Measurements from ENCODE around the gene RHOB.

RHOB gene

DNA sequence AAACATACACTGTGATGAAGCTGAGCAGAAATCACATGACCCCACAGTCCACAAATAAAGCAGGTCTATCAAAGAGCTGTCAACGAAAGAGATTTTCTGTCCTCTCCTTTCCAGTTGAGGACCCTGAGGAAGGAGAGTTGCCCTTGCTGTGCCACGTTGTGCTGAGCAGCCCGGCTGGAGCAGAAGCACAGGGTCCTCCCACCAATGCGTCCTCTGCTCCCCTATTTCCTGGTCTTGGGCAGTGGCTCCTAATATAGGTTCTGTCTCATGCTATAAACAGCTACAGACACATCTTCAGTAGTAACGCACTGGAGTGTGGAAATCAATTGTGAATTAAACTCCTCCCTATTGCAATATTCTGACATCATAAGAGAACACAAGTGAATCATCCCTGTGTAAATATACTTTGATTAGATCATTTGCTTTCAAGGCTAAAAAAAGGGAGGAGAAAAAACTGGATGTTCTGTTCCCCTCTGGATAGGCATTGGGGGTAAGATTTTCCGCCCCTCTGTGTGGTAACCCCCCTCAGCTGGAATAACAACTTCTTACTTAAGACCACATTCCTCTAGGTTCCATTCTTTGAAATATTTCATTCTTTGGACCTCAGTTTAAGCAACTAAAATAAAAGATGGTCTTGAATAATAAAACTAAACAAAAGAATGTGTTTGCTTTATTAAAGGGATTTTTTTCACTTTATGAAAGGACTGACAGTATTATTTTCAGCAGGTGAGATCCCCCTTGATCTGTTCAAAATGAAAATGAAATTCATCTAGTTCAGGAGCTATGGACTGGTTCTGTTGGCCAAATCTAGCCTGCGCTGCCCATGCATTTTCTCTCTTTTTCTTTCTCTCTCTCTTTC lies 8.3 kb upstream of the RHOB start:
- peak; percentile 30 for DNase-seq

DNA sequence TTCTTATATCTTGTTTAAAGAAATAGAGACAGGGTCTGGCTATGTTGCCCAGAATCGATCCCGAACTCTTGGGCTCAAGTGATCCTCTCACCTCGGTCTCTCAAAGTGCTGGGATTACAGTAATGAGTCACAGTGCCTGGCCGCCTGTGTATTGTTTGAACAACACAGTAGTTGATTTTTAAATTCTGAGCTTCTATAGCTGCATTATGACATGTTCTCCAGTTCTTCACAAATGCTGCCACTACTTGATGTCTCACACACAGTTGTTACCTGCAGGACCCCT lies 7.7 kb upstream of the RHOB start:
- DNase-seq, result no peak

DNA sequence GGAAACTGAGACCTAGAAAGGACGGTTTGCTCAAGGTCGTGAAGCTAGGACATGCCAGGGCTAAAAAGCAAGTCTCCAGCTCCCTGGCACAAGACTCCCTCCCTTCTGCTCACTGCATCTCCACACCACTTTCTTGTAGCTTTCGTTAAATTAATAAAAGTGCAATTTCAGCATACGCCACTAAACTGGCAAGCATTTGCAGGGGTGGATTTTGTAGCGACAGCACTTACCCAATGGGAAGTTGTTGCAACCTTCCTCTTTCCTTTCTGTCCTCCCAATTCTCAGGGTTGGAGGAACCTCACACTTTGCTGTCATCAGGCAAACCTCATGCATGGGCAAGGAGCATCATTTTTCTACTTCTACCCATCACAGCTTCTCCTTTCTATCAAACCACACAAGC lies 7.4 kb upstream of the RHOB start:
- no peak for DNase-seq

DNA sequence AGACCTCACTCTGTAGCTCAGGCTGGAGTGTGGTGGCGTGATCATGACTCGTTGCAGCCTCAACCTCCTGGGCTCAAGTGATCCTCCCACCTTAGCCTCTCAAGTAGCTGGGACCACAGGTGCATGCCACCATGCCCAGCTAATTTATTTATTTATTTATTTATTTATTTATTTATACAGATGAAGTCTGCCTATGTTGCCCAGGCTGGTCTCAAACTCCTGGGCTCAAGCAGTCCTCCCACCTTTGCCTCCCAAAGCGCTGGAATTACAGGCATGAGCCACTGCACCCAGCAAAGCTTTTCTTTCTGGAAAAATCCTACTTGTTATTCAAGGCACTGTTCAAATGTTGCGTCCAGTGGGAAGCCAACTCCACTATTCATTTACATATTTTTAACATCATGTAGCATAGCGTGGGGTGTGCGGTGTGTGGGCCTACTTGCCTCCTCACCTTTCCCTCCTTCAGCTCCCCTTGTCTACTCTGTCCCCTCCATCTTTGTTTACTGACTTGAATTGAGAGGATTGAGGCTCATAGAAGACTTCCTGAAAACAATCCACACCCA lies 6.8 kb upstream of the RHOB start:
- no peak for DNase-seq

DNA sequence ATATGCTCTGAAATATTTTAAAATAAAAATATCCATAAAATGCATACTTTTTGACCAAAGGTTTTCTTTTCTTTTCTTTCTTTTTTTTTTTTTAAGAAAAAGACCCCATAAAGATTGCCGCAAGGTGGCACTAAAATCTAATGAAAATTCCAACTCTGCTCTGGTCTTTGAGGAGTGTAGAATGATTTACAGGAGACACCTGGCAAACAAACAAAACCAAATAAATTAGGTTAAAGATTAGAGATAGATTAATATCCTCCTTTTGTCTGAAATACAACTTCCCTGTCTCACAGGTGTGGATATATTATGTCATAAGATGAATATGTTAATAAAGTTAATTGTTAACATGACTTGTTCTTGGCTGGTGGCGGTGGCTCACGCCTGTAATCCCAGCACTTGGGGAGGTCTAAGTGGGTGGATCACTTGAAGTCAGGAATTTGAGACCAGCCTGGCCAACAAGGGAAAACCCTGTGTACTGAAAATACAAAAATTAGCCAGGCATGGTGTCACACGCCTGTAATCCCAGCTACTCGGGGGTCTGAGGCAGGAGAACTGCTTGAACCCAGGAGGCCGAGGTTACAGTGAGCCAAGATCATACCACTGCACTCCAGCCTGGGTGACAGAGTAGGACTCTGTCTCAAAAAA lies 3.5 kb upstream of the RHOB start:
- DNase-seq, result no peak

DNA sequence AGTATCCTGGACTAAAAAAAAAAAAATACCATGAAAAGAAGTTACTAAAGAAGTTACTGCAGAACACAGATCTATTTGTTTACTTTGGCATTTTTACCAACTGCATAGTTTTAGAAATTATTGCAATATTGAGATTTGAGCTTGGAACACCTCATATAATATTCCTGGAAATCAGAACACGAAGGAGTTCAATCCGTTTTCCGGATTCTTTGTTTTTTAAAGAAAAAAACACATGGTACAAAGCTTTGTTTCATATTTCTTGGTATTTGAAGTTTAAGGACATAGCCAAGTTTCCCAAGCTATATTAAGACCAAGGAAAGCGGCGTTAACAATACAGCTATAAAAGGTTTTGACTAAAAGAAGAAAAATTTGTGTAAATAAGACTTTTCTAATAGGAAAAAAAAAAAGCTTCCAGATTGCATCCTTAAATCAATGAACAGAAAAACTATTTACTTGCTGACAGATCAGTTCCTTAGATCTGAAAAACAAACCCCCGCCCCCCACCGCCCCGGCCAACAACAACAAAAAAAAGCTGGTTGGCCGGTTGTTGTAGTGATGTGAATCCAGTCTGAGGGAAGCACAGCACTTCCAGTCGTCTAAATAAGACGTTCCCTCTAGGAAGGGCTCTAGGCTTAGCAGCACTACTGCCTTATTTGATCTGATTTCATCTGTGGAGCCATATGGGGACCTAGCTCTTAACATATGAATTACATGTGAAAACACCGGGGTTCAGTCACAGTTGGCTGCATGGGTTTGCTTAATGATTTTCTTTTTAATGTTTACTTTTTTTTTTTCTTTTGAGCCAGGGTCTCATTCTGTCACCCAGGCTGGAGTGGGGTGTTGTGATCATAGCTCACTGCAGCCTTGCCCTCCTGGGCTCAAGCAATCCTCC lies 2.5 kb upstream of the RHOB start:
- no peak for DNase-seq

DNA sequence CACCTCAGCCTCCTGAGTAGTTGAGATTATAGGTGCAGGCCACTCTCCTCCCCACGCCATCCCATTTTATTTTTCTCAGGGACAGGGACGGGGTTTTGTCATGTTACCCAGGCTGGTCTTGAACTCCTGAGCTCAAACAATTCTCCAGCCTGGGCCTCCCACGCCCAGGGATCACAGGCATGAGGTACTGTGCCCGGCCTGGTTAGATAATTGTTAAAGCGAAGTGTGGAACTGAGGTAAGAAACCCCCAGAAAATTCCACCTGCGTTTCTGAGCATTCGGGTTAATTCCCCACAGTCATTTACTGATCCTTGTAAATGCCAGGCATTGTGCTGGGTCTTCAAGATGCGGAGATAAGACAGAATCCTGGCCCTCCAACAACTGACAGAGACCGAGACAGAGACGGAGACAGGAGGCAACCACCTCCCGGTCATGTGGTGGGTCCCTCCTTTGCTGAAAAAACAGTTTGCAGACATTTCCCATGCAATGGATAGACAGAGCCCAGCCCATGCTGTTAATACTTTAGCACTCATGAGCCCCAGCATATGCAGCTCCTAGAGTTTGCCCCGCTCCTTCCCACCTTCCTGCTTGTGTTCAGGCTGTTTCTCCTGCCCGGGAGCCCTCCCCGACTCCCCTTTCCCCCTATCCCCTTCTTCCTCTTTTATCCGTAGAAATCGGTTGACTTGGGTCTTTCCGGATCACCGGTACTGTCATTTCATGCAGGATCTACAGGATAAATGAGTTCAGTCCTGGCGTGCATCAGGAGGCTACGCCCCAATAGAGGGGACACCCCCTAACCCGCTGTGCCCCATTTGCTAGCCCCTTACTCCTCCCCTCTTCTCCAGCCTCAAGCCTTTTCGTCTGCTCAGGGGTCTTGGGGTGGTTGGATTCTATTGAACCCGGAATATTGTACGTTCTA lies 1.6 kb upstream of the RHOB start:
- DNase-seq, result no peak

DNA sequence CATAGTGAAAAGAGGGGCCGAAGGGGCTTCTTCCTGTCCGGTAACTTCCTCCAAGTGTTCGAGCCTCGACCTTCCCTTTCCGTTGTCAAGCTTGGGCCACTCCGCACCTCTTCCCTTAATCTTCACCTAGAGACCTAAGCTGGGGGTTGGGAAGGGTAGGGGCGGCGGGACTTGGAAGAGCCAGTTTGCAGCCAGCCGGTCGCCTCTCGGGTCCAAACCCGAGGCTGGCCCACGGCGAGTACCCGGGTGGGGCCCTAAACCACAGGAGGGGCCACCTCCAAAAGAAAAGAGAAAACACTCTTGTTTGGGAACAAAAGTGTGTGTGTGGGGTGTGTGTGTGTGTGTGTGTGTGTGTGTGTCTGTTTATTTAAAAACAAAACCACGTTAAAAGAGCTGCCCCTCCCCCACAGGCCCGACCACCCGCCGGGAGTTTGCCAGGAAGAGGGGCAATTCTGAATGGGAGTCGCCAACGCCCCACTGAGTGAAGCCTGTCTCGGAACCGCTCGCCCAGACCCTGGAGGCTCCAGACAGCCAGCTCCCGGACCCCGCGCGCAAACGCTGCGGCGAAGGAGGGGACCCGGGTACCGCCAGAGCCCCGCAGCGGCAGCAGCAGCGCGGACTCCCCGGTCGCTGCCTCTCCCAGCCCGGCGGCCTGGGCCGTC lies 488 bp upstream of the RHOB start:
- DNase-seq, result no peak

DNA sequence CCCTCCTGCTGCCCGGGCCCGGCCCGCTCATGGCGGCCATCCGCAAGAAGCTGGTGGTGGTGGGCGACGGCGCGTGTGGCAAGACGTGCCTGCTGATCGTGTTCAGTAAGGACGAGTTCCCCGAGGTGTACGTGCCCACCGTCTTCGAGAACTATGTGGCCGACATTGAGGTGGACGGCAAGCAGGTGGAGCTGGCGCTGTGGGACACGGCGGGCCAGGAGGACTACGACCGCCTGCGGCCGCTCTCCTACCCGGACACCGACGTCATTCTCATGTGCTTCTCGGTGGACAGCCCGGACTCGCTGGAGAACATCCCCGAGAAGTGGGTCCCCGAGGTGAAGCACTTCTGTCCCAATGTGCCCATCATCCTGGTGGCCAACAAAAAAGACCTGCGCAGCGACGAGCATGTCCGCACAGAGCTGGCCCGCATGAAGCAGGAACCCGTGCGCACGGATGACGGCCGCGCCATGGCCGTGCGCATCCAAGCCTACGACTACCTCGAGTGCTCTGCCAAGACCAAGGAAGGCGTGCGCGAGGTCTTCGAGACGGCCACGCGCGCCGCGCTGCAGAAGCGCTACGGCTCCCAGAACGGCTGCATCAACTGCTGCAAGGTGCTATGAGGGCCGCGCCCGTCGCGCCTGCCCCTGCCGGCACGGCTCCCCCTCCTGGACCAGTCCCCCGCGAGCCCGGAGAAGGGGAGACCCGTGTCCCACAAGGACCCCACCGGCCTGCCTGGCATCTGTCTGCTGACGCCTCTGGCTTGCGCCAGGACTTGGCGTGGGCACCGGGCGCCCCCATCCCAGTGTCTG lies 767 bp downstream of the RHOB start:
- no peak for DNase-seq

DNA sequence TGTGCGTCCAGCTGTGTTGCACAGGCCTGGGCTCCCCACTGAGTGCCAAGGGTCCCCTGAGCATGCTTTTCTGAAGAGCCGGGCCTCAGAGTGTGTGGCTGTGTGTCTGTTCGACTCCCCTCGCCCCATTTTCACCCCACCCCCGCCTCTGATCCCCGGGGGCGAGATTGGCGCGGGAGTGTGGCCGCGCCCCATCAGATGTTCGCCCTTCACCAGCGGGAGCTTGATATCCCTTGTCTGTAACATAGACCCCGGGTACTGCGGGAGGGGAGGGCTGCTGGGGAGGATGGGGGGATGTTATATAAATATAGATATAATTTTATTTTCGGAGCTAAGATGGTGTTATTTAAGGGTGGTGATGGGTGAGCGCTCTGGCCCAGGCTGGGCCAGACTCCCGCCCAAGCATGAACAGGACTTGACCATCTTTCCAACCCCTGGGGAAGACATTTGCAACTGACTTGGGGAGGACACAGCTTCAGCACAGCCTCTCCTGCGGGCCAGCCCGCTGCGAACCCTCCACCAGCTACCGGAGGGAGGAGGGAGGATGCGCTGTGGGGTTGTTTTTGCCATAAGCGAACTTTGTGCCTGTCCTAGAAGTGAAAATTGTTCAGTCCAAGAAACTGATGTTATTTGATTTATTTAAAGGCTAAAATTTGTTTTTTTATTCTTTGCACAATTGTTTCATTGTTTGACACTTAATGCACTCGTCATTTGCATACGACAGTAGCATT lies 1.5 kb downstream of the RHOB start:
- no peak for DNase-seq

DNA sequence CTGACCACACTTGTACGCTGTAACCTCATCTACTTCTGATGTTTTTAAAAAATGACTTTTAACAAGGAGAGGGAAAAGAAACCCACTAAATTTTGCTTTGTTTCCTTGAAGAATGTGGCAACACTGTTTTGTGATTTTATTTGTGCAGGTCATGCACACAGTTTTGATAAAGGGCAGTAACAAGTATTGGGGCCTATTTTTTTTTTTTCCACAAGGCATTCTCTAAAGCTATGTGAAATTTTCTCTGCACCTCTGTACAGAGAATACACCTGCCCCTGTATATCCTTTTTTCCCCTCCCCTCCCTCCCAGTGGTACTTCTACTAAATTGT lies 2.1 kb downstream of the RHOB start:
- DNase-seq, result no peak

DNA sequence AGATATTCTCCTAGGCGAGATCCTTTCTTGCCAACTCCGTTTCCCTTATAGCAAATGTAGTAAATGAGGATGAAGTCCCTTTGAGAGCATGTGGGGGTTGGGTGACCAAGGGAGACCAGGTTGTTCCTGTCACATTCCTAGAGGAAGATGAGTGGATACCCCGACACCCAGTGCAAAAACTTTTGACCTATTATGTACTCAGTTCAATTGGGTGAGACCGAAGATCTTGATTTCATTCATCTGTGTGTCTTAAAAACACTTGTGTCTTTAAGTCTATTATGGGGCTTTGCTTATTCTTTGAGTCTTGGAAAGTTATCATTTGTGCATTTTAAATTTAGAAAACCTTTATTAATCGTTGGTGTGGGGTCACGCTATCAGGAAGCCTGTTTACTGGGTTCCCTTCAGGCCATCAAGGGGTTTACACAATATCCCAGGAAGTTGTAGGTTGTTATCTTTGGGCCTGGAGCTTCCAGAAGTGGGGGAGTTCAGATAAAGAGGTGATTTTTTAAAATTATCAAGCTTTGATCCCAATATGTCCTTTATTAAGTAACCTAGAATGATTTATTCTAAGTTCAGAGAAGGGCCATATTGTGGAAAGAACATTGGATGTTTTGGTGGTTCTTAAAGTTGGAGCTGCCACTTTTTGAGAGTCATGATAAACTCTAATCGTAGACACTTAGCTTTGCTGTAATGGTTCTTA lies 2.8 kb downstream of the RHOB start:
- DNase-seq, result no peak

DNA sequence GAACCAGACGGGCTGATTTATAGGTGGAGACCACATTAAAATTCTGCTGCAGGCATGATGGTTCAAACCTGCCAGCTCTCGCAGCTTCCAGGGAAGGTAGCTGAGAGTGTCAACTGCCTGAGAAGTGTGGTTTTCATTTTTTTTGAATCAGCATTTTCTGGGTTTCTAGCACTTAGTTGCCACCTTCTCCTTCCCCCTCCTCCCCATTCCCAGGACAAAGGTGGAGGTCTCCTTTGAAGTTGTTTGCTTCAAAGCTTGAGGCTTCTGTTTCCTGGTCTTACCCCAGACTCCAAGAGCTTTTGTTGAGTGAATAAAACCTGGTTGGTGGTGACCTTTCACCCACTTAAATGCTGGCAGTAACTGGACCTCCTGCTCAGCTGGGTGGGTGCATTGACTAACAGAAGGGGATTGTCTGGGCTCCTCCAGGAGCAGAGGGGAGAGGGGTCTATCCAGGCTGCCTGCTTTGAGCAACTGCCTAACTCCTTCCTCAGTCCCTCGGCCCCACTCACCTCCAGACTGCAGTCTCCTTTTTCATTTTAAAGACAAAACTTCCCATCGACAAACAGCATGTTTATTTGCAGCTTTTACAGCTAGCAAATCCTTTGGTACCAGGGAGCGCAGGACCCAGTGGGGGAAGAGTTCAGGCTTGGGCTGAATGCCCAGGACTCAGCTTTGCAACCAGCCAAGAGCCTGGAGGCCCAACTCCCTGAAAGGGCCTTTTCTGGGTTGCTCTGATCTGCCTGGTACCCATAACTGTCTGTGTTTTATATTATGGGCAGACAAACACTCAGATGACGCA lies 3.5 kb downstream of the RHOB start:
- DNase-seq, result no peak

DNA sequence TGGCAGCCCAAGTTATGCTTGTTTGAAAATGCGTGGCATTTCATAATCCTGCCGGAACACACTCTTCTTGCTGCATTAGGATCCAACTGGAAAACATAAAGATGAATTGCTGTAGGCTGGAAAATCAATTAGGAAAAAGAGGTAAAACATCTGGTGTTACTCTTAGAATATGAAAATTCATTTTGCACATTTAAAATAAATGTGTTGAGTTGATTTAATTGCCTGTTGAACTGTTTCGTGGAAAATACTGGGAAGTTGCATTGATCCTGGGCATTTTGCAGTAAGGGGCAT lies 4.1 kb downstream of the RHOB start:
- DNase-seq, result no peak

DNA sequence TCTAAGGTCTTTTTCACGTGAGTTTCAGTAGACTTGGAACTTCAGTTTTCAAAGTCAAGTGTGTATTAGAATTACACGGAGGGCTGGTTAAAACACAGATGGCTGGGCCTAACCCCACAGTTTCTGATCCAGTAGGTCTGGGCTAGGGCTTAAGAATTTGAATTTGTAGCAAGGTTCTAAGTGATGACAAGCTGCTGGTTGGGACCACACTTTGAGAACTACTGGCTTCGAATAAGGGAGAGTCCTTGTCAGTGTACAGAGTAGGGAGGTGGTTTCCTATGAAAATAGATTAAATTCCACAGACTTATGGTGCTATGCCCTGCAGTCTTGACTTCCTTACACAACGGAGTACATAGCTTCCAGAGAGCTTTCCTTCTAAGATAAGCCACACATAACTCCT lies 4.5 kb downstream of the RHOB start:
- no peak for DNase-seq

DNA sequence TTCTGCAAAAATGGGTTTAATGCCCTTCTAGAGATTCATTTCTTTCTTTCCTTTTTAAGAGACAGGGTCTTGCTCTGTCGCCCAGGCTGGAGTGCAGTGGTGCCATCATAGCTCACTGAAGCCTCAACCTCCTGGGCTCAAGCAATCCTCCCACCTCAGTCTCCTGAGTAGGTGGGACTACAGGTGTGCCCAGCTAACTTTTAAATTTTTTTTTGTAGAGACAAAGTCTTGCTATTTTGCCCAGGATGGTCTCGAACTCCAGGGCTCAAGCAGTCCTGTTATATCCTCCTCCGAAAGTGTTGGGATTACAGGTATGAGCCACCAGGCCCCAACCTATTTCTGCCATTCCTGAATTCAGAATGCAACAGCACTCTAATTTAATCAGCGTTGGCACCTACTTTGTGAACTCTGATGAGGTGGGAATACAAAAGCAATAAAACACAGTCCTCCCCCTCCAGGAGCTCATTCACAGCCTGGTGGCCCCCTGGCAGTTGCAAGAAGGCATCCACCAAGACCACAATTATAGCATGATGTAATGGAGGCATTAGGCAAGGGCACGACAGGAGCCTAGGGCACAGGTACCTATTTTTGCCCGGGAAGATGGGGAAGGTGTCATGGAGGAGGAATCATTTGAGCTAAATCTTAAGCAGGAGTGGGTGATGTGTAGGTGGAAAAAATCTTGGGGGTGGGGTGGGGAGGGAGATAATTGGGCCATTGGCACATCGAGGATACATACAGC lies 5.1 kb downstream of the RHOB start:
- DNase-seq, result no peak

DNA sequence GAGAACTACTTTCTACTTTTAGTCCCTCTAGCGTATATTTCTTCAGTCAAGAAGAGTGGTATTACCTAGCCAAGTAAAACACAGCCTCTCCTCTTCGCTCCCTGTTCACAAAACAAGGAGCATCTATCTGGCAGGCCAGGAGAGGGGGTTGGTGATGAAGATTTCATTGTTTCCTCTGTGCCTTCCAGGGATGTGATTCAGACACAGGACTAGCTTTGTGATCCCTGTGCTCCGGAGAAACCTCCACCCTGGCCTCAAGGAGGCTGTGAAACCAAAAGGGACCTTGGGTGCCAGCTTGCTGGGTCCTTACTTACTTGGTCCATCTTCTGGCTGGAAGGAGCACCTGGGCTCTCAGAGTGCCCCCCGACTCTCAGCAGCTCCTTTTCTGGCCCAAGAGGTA lies 5.7 kb downstream of the RHOB start:
- DNase-seq, result no peak

DNA sequence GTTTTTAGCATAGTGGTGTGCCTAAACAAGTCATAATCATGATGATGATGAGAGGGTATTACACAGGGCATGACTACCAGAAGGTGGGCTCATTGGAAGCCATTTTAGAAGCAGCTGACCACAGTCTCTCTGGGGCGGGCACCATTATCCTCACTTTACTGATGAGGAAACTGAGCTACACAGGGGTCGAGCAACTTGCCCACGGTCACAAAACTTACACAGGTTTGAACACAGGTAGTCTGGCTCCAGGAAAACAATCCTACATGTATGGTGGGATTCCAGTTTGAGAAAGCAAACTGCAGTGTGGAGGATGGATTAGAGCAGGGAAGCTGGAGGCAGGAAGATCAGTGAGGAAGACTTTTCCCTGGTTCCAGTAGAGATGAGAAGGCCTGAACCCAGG lies 6.2 kb downstream of the RHOB start:
- no peak for DNase-seq

Measured in NCI-H748 treated with DMSO at 0.1 percent for 48 hours (cell line).